ENCODE data around the gene XPO4. TPM values are rescaled to one million over a fixed set of nuclear protein-coding genes. Genes with fewer than 3 reads are reported as not detected.

XPO4 gene
- total and polyA plus RNA-seq, 2 of the 13 experiments (the other 11 are each of a cell fraction or from before 2014, with no cell fraction given), result 8.4 to 24.8 TPM

- TF ChIP-seq ZFP36L1 (CRISPR knock-in tag; IDR thresholded peaks at IDR 0.05) (no peak), TP53 (CRISPR knock-in tag; conservative IDR thresholded peaks at IDR 0.05) (no peak), ZNF790 (CRISPR knock-in tag; IDR thresholded peaks at IDR 0.05; ENCODE audit: borderline replicate concordance) (peak; percentile 27; the same call in 1 of the 2 replicates), MXI1 (IDR thresholded peaks at IDR 0.05; ENCODE audit: borderline replicate concordance, low read depth, low read length) (no peak), SNAPC5 (CRISPR knock-in tag; IDR thresholded peaks at IDR 0.05; ENCODE audit: borderline replicate concordance) (no peak), ZNF569 (CRISPR knock-in tag; IDR thresholded peaks at IDR 0.05; ENCODE audit: borderline replicate concordance) (no peak), ZNF652 (CRISPR knock-in tag; IDR thresholded peaks at IDR 0.05; ENCODE audit: borderline replicate concordance, low read depth) (no peak), MEF2D (CRISPR knock-in tag; IDR thresholded peaks at IDR 0.05) (no peak), NAIF1 (CRISPR knock-in tag; IDR thresholded peaks at IDR 0.05; ENCODE audit: borderline replicate concordance) (no peak), HMG20A (CRISPR knock-in tag; IDR thresholded peaks at IDR 0.05; ENCODE audit: borderline replicate concordance) (no peak), ATF2 (CRISPR knock-in tag; IDR thresholded peaks at IDR 0.05) (no peak), KAT8 (CRISPR knock-in tag; IDR thresholded peaks at IDR 0.05) (peak; percentile 80), SRF (IDR thresholded peaks at IDR 0.05; ENCODE audit: low read depth, low read length) (no peak), MEIS1 (CRISPR knock-in tag; IDR thresholded peaks at IDR 0.05; ENCODE audit: borderline replicate concordance) (no peak), ZNF691 (CRISPR knock-in tag; IDR thresholded peaks at IDR 0.05; ENCODE audit: borderline replicate concordance, low read depth) (no peak; the same call in 1 of the 2 replicates), ZNF496 (CRISPR knock-in tag; IDR thresholded peaks at IDR 0.05; ENCODE audit: insufficient replicate concordance) (no peak), GMEB1 (CRISPR knock-in tag; IDR thresholded peaks at IDR 0.05; ENCODE audit: borderline replicate concordance) (peak; percentile 61; the same call in 1 of the 2 replicates), ZBTB4 (CRISPR knock-in tag; IDR thresholded peaks at IDR 0.05; ENCODE audit: borderline replicate concordance) (no peak), SETDB1 (CRISPR knock-in tag; IDR thresholded peaks at IDR 0.05; ENCODE audit: borderline replicate concordance) (no peak), ZNF577 (CRISPR knock-in tag; IDR thresholded peaks at IDR 0.05; ENCODE audit: borderline replicate concordance, low read depth) (no peak)
Observed at GRCh38 chr13:20902438-20903163, at the start of gene XPO4 (continued).

Measured in HepG2 (cell line).